Lung microvascular endothelial cell (primary cell): ENCODE measurements around the gene PLK1. TPM values are rescaled to one million over a fixed set of nuclear protein-coding genes. Genes with fewer than 3 reads are reported as not detected.
A peak's percentile ranks its signal among the peaks of the same experiment; 100 is the strongest.
"Not testable (repeated sequence)": the region's sequence is repeated elsewhere in the genome, so short reads cannot be mapped to it uniquely, and the experiment has no call there.

Source experiments
- DNase-seq, 2 donors: peaks; one replicate each; pipeline versions ENCODE4 v3.0.0 to v3.0.0-alpha.2; 2010; ENCODE audit warnings: low read depth in 2 of 2
- total RNA-seq: library from RNA; depleted of rRNA; stranded (reverse); fragments of >200 nt; gene quantifications from 2 replicates; pipeline ENCODE4 v1.2.1, GENCODE V29; 2014

The PLK1 gene
- total RNA-seq, 1 donor from 2014 or later, result 2.8 TPM

- DNase-seq, result no peak
Observed at GRCh38 chr16:23709536-23709935, 30.8 kb downstream of the PLK1 start.

GRCh38 chr16:23710008-23710407 is 31.3 kb downstream of the PLK1 start:
- DNase-seq, result no peak

GRCh38 chr16:23710504-23710903 is 31.8 kb downstream of the PLK1 start:
- DNase-seq, result no peak

GRCh38 chr16:23711785-23712184 is 33.1 kb downstream of the PLK1 start:
- no peak for DNase-seq

GRCh38 chr16:23712976-23713375 is 34.3 kb downstream of the PLK1 start, which contains the start of gene ERN2:
Gene ERN2 (minus strand): TSS chr16:23713222. CDS start chr16:23713187, 35 bp downstream.
- DNase-seq, result no peak

GRCh38 chr16:23716484-23716883 is 37.8 kb downstream of the PLK1 start:
- no peak for DNase-seq

GRCh38 chr16:23722613-23723240 is 44.0 kb downstream of the PLK1 start:
- not testable (repeated sequence) for DNase-seq

- no peak for DNase-seq
Observed at GRCh38 chr16:23724096-23724784, 45.6 kb downstream of the PLK1 start.

GRCh38 chr16:23724785-23725131 is 46.1 kb downstream of the PLK1 start:
- no peak for DNase-seq

GRCh38 chr16:23726710-23727109 is 48.0 kb downstream of the PLK1 start:
- no peak for DNase-seq

GRCh38 chr16:23728112-23728477 is 49.4 kb downstream of the PLK1 start:
- no peak for DNase-seq

- DNase-seq, result peak in 1 of 2 donors; percentile 10
Observed at GRCh38 chr16:23729503-23730424, 51.1 kb downstream of the PLK1 start.

- no peak for DNase-seq
Observed at GRCh38 chr16:23734176-23734893, 55.6 kb downstream of the PLK1 start.

- not testable (repeated sequence) for DNase-seq
Observed at GRCh38 chr16:23737423-23738028, 58.8 kb downstream of the PLK1 start.

GRCh38 chr16:23739516-23739915 is 60.8 kb downstream of the PLK1 start:
- DNase-seq, result no peak

Other genes starting within 250 kb of the PLK1 start
- gene COG7, start 225.7 kb upstream of the PLK1 start, total RNA-seq, result 8.7 and 10.9 TPM in 2 replicates
- 22.9 and 28.4 TPM in 2 replicates for gene GGA2, start 168.4 kb upstream of the PLK1 start, total RNA-seq
- gene EARS2, start 121.5 kb upstream of the PLK1 start, total RNA-seq, result 12.6 and 16.1 TPM in 2 replicates
- gene UBFD1, start 121.2 kb upstream of the PLK1 start, total RNA-seq, result 39.7 and 68.5 TPM in 2 replicates
- gene NDUFAB1, start 82.6 kb upstream of the PLK1 start, total RNA-seq, result 155 and 164 TPM in 2 replicates
- 4.1 and 6.2 TPM in 2 replicates for gene PALB2, start 37.6 kb upstream of the PLK1 start, total RNA-seq
- 47.8 and 48.6 TPM in 2 replicates for gene DCTN5, start 37.4 kb upstream of the PLK1 start, total RNA-seq
- gene ERN2, start 34.3 kb downstream of the PLK1 start, total RNA-seq, result not detected in 2 replicates
- gene CHP2, start 76.1 kb downstream of the PLK1 start, total RNA-seq, result not detected in 2 replicates
- under 0.01 TPM in 1 of 2 replicates, not detected in the other for gene PRKCB, start 157.1 kb downstream of the PLK1 start, total RNA-seq